Measurements from ENCODE around the gene LEO1.
"Not testable (repeated sequence)": the region's sequence is repeated elsewhere in the genome, so short reads cannot be mapped to it uniquely, and the experiment has no call there.

LEO1 gene

GRCh38 chr15:52011711-52012144 lies 40.1 kb upstream of the LEO1 start:
- Histone ChIP-seq H3K27me3 (replicated peaks; ENCODE audit: control insufficient read depth, insufficient read depth, low read length) (no peaks in the 10 kb centered on the region), H3K4me1 (ENCODE audit: control insufficient read depth, insufficient read depth, low read length) (peaks cover 7% of the 10 kb centered on the region), H3K36me3 (ENCODE audit: control insufficient read depth, insufficient read depth, low read length, severe bottlenecking) (no peaks in the 10 kb centered on the region), H3K9ac (ENCODE audit: low read length) (no peak overlapping the region), H3K4me3 (ENCODE audit: low read length) (no peak overlapping the region), H3K9me3 (ENCODE audit: control insufficient read depth, low read length) (no peaks in the 10 kb centered on the region)
- peak; percentile 20 for DNase-seq (ENCODE audit: low read depth)

GRCh38 chr15:52010633-52011595 lies 39.3 kb upstream of the LEO1 start:
- Histone ChIP-seq H3K36me3 (ENCODE audit: control insufficient read depth, insufficient read depth, low read length, severe bottlenecking) (no peaks in the 10 kb centered on the region), H3K27me3 (replicated peaks; ENCODE audit: control insufficient read depth, insufficient read depth, low read length) (no peaks in the 10 kb centered on the region), H3K4me1 (ENCODE audit: control insufficient read depth, insufficient read depth, low read length) (peaks cover 12% of the 10 kb centered on the region), H3K9me3 (ENCODE audit: control insufficient read depth, low read length) (no peaks in the 10 kb centered on the region), H3K4me3 (ENCODE audit: low read length) (no peak overlapping the region), H3K9ac (ENCODE audit: low read length) (no peak overlapping the region)
- DNase-seq (ENCODE audit: low read depth): peak; percentile 48

GRCh38 chr15:52008698-52009434 lies 37.3 kb upstream of the LEO1 start:
- Histone ChIP-seq H3K27me3 (replicated peaks; ENCODE audit: control insufficient read depth, insufficient read depth, low read length) (no peaks in the 10 kb centered on the region), H3K9me3 (ENCODE audit: control insufficient read depth, low read length) (no peaks in the 10 kb centered on the region), H3K4me3 (ENCODE audit: low read length) (no peak overlapping the region), H3K4me1 (ENCODE audit: control insufficient read depth, insufficient read depth, low read length) (peaks cover 12% of the 10 kb centered on the region), H3K36me3 (ENCODE audit: control insufficient read depth, insufficient read depth, low read length, severe bottlenecking) (no peaks in the 10 kb centered on the region), H3K9ac (ENCODE audit: low read length) (no peak overlapping the region)
- DNase-seq (ENCODE audit: low read depth): no peak

- no peak for DNase-seq (ENCODE audit: low read depth)
- Histone ChIP-seq H3K9ac (ENCODE audit: low read length) (no peak overlapping the region), H3K27me3 (replicated peaks; ENCODE audit: control insufficient read depth, insufficient read depth, low read length) (no peaks in the 10 kb centered on the region), H3K4me3 (ENCODE audit: low read length) (no peak overlapping the region), H3K36me3 (ENCODE audit: control insufficient read depth, insufficient read depth, low read length, severe bottlenecking) (no peaks in the 10 kb centered on the region), H3K9me3 (ENCODE audit: control insufficient read depth, low read length) (no peaks in the 10 kb centered on the region), H3K4me1 (ENCODE audit: control insufficient read depth, insufficient read depth, low read length) (peaks cover 12% of the 10 kb centered on the region)
Measured at GRCh38 chr15:52008359-52008697, 36.8 kb upstream of the LEO1 start.

DNA sequence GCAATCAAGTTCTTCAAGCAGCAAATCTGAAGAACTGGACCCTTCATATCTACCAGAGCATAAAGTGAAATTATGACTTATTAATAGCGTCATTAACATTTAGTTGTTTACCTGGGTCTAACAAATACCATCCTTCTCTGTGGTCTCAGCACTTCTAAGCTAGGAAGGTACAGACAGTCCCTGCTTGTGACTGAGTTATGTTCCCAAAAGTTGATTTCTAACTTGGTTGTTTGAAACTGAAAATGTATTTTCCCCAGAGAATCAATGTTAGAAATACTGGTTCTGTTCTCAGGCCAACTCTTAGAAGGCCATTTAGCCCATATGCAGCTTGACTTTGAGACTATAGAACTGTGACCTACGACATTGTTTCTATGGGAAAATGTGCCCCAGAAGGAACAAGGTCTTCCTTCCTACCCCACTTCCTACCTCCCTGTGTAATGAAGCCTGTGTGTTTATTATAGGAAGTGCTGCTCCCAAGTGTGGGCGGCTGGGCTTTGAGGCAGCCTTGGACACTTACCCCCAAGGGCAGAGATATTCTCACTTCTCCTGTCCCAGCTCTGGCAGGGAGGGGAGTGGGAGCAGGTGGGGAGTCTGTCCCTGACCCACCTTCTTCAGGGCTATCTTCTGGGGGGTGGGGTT lies 35.2 kb upstream of the LEO1 start:
- Histone ChIP-seq H3K9me3 (ENCODE audit: control insufficient read depth, low read length) (no peaks in the 10 kb centered on the region), H3K4me3 (ENCODE audit: low read length) (no peak overlapping the region), H3K27me3 (replicated peaks; ENCODE audit: control insufficient read depth, insufficient read depth, low read length) (no peaks in the 10 kb centered on the region), H3K36me3 (ENCODE audit: control insufficient read depth, insufficient read depth, low read length, severe bottlenecking) (no peaks in the 10 kb centered on the region), H3K9ac (ENCODE audit: low read length) (no peak overlapping the region), H3K4me1 (ENCODE audit: control insufficient read depth, insufficient read depth, low read length) (peaks cover 12% of the 10 kb centered on the region)
- no peak for DNase-seq (ENCODE audit: low read depth)

- DNase-seq (ENCODE audit: low read depth): no peak
Measured at GRCh38 chr15:52005748-52006701, 34.4 kb upstream of the LEO1 start.

GRCh38 chr15:52004806-52005205 lies 33.2 kb upstream of the LEO1 start:
- DNase-seq (ENCODE audit: low read depth): no peak
- H3K4me3 ChIP-seq (ENCODE audit: low read length): no peak overlapping the region

More at GRCh38 chr15:52005748-52006701, 34.4 kb upstream of the LEO1 start:
- H3K27me3 ChIP-seq (replicated peaks; ENCODE audit: control insufficient read depth, insufficient read depth, low read length): no peaks in the 10 kb centered on the region
- no peak overlapping the region for H3K4me3 ChIP-seq (ENCODE audit: low read length)
- H3K9me3 ChIP-seq (ENCODE audit: control insufficient read depth, low read length): no peaks in the 10 kb centered on the region
- no peak overlapping the region for H3K9ac ChIP-seq (ENCODE audit: low read length)
- peaks cover 9% of the 10 kb centered on the region for H3K4me1 ChIP-seq (ENCODE audit: control insufficient read depth, insufficient read depth, low read length)
- H3K36me3 ChIP-seq (ENCODE audit: control insufficient read depth, insufficient read depth, low read length, severe bottlenecking): no peaks in the 10 kb centered on the region

DNA sequence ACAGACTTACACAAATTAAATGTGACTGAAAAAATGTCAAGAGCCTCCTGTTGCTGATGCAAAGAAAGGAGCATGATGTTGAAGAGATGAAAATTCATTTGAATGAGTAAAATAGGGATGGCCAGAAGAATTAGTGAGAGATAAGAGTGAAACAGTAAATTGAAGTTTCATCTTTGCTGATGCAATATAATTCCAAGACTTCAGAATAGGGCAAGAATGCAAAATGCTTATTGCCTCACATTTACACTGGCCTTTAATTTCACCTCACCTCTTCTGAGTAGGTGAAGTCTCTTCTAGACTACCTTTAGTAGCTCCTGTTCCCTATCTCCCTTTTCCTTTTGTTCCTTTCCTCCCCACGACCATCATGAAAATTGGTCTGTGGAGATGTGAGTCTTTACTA lies 32.1 kb upstream of the LEO1 start:
- Histone ChIP-seq H3K4me3 (ENCODE audit: low read length) (no peak overlapping the region), H3K9me3 (ENCODE audit: control insufficient read depth, low read length) (no peaks in the 10 kb centered on the region), H3K9ac (ENCODE audit: low read length) (no peak overlapping the region), H3K4me1 (ENCODE audit: control insufficient read depth, insufficient read depth, low read length) (peaks cover 5% of the 10 kb centered on the region), H3K27me3 (replicated peaks; ENCODE audit: control insufficient read depth, insufficient read depth, low read length) (no peaks in the 10 kb centered on the region), H3K36me3 (ENCODE audit: control insufficient read depth, insufficient read depth, low read length, severe bottlenecking) (no peaks in the 10 kb centered on the region)
- peak; percentile 15 for DNase-seq (ENCODE audit: low read depth)

More at GRCh38 chr15:52004806-52005205, 33.2 kb upstream of the LEO1 start:
- no peak overlapping the region for H3K9ac ChIP-seq (ENCODE audit: low read length)
- H3K27me3 ChIP-seq (replicated peaks; ENCODE audit: control insufficient read depth, insufficient read depth, low read length): no peaks in the 10 kb centered on the region
- peaks cover 5% of the 10 kb centered on the region for H3K4me1 ChIP-seq (ENCODE audit: control insufficient read depth, insufficient read depth, low read length)
- H3K36me3 ChIP-seq (ENCODE audit: control insufficient read depth, insufficient read depth, low read length, severe bottlenecking): no peaks in the 10 kb centered on the region
- H3K9me3 ChIP-seq (ENCODE audit: control insufficient read depth, low read length): no peaks in the 10 kb centered on the region

DNA sequence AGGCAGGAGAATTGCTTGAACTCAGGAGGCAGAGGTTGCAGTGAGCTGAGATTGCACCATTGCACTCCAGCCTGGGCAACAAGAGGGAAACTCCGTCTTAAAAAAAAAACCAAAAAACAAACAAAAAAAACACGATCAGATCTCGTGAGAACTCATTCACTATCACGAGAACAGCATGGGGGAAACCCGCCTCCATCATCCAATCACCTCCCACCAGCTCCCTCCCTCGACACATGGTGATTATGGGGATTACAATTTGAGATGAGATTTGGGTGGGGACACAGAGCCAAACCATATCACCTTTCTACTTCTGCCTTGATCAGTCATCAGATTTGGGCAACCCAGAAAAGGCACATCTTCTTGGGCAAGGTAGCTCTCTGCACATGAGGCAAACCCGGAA lies 31.5 kb upstream of the LEO1 start:
- not testable (repeated sequence) for H3K27me3 ChIP-seq (replicated peaks; ENCODE audit: control insufficient read depth, insufficient read depth, low read length); H3K36me3 ChIP-seq (ENCODE audit: control insufficient read depth, insufficient read depth, low read length, severe bottlenecking); H3K4me1 ChIP-seq (ENCODE audit: control insufficient read depth, insufficient read depth, low read length); H3K9me3 ChIP-seq (ENCODE audit: control insufficient read depth, low read length); H3K4me3 ChIP-seq (ENCODE audit: low read length); H3K9ac ChIP-seq (ENCODE audit: low read length); DNase-seq (ENCODE audit: low read depth)

DNA sequence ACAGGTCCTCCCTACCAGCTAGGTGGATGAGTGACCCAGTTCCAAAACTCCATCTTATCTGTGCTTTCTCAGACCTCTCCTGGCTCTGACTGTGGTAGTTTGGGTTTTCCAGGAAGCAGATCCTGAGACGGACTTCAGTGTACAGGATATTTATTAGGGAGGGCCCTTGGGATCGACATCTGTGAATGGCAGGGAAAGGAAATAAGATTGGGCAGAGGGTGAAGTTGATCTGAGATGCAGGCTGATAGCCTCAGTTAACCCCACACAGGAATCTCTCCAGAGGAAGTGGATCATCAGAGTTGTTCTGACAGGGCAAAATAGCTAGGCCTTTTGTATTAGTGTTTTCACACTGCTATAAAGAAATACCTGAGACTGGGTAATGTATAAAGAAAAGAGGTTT lies 30.8 kb upstream of the LEO1 start:
- DNase-seq (ENCODE audit: low read depth): no peak
- Histone ChIP-seq H3K36me3 (ENCODE audit: control insufficient read depth, insufficient read depth, low read length, severe bottlenecking) (no peaks in the 10 kb centered on the region), H3K4me1 (ENCODE audit: control insufficient read depth, insufficient read depth, low read length) (peaks cover 5% of the 10 kb centered on the region), H3K9me3 (ENCODE audit: control insufficient read depth, low read length) (no peaks in the 10 kb centered on the region), H3K4me3 (ENCODE audit: low read length) (no peak overlapping the region), H3K27me3 (replicated peaks; ENCODE audit: control insufficient read depth, insufficient read depth, low read length) (no peaks in the 10 kb centered on the region), H3K9ac (ENCODE audit: low read length) (no peak overlapping the region)

Measured in adipocyte (in vitro differentiated cells).